IPS-18c (cell line): ENCODE measurements around the gene AIM2.
"Not testable (repeated sequence)": the region's sequence is repeated elsewhere in the genome, so short reads cannot be mapped to it uniquely, and the experiment has no call there.

Source experiments
- H3K4me3 ChIP-seq: 2 replicates; pipeline ENCODE4 v1.7.0; 2013; ENCODE audit warnings: low read depth, mild to moderate bottlenecking, low read length, moderate library complexity; ENCODE audit not compliant: insufficient read depth
- H3K9me3 ChIP-seq: one replicate; pipeline ENCODE4 v1.6.1; 2013; ENCODE audit warnings: mild to moderate bottlenecking, low read length, moderate library complexity; ENCODE audit not compliant: control insufficient read depth, insufficient read depth

Gene AIM2

GRCh38 chr1:159076438-159077119 lies at the start of gene AIM2:
Gene AIM2, minus strand, starts transcription at chr1:159076766. Its CDS starts 3,267 bp downstream, at chr1:159073499.
- H3K9me3 ChIP-seq = no peaks in the 10 kb centered on the region
- no peak within 1 kb of the TSS for H3K4me3 ChIP-seq

GRCh38 chr1:159123587-159123986 lies 47.0 kb upstream of the AIM2 start:
- Histone ChIP-seq H3K4me3 (no peak overlapping the region), H3K9me3 (no peaks in the 10 kb centered on the region)

GRCh38 chr1:159122005-159122621 lies 45.5 kb upstream of the AIM2 start:
- no peaks in the 10 kb centered on the region for H3K9me3 ChIP-seq
- no peak overlapping the region for H3K4me3 ChIP-seq

- Histone ChIP-seq H3K9me3 (no peaks in the 10 kb centered on the region), H3K4me3 (no peak overlapping the region)
These were observed 45.0 kb upstream of the AIM2 start for GRCh38 chr1:159121526-159121925.

GRCh38 chr1:159120317-159120716 lies 43.8 kb upstream of the AIM2 start:
- no peak overlapping the region for H3K4me3 ChIP-seq
- H3K9me3 ChIP-seq = no peaks in the 10 kb centered on the region

GRCh38 chr1:159113596-159114433 lies 37.2 kb upstream of the AIM2 start:
- Histone ChIP-seq H3K9me3 (no peaks in the 10 kb centered on the region), H3K4me3 (no peak overlapping the region)

- H3K4me3 ChIP-seq, H3K9me3 ChIP-seq: not testable (repeated sequence)
These were observed 26.5 kb upstream of the AIM2 start for GRCh38 chr1:159103021-159103420.

GRCh38 chr1:159100589-159100988 lies 24.0 kb upstream of the AIM2 start:
- peaks cover 2% of the 10 kb centered on the region for H3K9me3 ChIP-seq
- no peak overlapping the region for H3K4me3 ChIP-seq

- Histone ChIP-seq H3K9me3 (peaks cover 2% of the 10 kb centered on the region), H3K4me3 (no peak overlapping the region)
These were observed 22.0 kb upstream of the AIM2 start for GRCh38 chr1:159098596-159098995.

- no peak overlapping the region for H3K4me3 ChIP-seq
- no peaks in the 10 kb centered on the region for H3K9me3 ChIP-seq
These were observed 15.6 kb upstream of the AIM2 start for GRCh38 chr1:159092036-159092760.

GRCh38 chr1:159091607-159092031 lies 15.1 kb upstream of the AIM2 start:
- H3K9me3 ChIP-seq = no peaks in the 10 kb centered on the region
- H3K4me3 ChIP-seq = no peak overlapping the region

- no peaks in the 10 kb centered on the region for H3K9me3 ChIP-seq
These were observed 14.6 kb upstream of the AIM2 start for GRCh38 chr1:159091180-159091560.

GRCh38 chr1:159090286-159091179 lies 14.0 kb upstream of the AIM2 start:
- Histone ChIP-seq H3K9me3 (no peaks in the 10 kb centered on the region), H3K4me3 (no peak overlapping the region)

More at GRCh38 chr1:159091180-159091560, 14.6 kb upstream of the AIM2 start:
- no peak overlapping the region for H3K4me3 ChIP-seq

- no peak overlapping the region for H3K4me3 ChIP-seq
These were observed 12.7 kb upstream of the AIM2 start for GRCh38 chr1:159089184-159089791.

GRCh38 chr1:159088546-159089183 lies 12.1 kb upstream of the AIM2 start:
- H3K9me3 ChIP-seq = no peaks in the 10 kb centered on the region

More at GRCh38 chr1:159089184-159089791, 12.7 kb upstream of the AIM2 start:
- H3K9me3 ChIP-seq = no peaks in the 10 kb centered on the region

GRCh38 chr1:159088050-159088449 lies 11.5 kb upstream of the AIM2 start:
- H3K4me3 ChIP-seq = no peak overlapping the region
- no peaks in the 10 kb centered on the region for H3K9me3 ChIP-seq

More at GRCh38 chr1:159088546-159089183, 12.1 kb upstream of the AIM2 start:
- no peak overlapping the region for H3K4me3 ChIP-seq
